HG02798 (cell line): ENCODE results near the gene FAM170B.

Experiments used
- ATAC-seq: cut with Tn5 transposase; IDR thresholded peaks from one replicate; pipeline ENCODE4 v1.9.1; 2021; ENCODE audit warnings: mild to moderate bottlenecking; ENCODE audit not compliant: unreplicated experiment, poor library complexity

Gene FAM170B

GRCh38 chr10:49153971-49154370, 20.1 kb upstream of the FAM170B start:
- no peak for ATAC-seq

DNA sequence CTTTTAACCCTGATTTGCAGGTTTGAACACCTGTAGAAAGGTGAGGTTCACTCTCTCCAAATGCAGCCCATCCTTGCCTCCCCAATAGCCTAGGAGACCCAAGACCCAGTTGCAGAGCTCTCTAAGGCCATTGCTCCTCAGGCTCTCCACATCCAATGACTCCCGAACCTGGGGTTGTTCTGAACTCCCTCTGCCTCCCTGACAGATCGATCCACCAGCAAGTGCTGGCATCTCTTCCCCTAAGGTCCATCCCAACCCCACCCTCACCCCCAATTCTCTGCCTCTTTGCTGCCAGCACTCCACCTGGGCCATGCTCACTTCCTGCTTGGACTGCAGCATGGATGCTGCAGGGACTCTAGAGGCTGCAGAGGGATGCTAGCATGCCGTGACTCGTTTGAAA, 19.3 kb upstream of the FAM170B start:
- no peak for ATAC-seq

GRCh38 chr10:49152663-49153062, 18.8 kb upstream of the FAM170B start:
- ATAC-seq: no peak

GRCh38 chr10:49152037-49152436, 18.2 kb upstream of the FAM170B start:
- no peak for ATAC-seq

DNA sequence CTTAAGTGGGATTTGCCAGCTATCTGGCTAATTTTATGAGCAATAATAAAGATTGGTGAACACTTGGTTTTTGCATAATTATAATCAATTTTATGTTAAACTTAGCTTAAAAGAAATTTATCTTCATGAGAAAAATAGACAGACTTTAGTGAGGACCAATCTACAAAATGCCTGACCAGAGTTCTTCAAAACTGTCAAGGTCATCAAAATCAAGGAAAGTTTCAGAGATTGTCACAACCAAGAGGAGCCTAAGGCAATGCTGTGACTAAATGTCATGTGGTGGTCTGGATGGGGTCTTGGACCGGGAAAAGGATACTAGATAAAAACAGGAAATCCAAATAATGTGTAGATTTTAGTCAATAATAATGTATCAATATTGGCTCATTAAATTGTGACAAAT, 17.7 kb upstream of the FAM170B start:
- no peak for ATAC-seq

DNA sequence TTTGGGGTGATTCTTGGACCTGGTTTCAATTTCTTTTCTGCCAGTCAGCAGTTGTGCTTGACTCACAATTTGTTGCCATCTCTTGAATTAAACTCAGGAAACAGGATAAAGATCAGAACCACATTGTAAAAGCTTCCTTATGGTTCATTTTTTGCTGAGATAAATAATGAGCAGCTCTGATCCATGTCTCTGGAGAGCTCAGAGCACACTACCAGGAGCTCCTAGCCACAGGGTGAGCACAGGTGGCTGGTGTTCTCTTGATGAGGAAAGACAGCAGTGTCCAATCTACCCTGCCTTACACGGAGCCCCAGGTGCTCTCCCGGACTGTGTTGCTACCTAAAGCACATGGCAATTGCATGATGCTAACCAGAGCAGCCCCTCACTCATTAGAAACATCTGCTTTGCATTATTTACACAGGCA, 17.2 kb upstream of the FAM170B start:
- no peak for ATAC-seq

GRCh38 chr10:49150426-49150825, 16.6 kb upstream of the FAM170B start:
- no peak for ATAC-seq

- no peak for ATAC-seq
These were observed 16.1 kb upstream of the FAM170B start for GRCh38 chr10:49149881-49150280.

DNA sequence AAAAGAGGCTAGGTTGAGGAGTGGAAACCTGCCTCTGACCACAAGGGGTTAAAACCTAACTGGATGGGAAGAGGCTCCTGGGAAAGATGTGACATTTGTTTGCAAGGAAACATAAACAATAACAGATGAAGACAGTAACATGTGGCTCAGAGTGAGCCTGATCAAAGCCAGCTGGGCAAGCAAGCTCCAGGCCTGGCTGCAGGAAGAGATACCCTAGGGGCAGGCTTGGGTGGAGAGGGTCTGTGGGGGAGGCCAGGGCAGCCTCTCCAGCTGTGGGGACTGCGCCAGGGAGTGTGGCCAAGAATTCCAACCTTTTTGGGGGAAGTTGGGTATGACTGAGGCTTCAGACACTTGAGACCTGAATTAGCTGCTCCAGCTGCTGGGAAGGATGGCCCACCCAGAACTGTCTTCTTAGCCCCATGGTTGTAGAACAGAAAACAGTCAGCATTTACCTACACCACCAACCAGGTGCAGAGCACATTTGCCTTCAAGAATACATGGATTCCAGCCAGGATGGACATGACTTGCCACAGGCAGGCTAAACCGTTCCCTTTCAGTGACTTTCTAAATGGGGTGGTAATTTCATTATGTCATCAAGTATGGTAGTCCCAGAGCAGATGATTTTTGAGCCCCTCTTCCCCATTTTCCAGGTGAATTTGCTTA, 10.4 kb upstream of the FAM170B start:
- no peak for ATAC-seq

- no peak for ATAC-seq
These were observed 9.4 kb upstream of the FAM170B start for GRCh38 chr10:49143249-49143648.

DNA sequence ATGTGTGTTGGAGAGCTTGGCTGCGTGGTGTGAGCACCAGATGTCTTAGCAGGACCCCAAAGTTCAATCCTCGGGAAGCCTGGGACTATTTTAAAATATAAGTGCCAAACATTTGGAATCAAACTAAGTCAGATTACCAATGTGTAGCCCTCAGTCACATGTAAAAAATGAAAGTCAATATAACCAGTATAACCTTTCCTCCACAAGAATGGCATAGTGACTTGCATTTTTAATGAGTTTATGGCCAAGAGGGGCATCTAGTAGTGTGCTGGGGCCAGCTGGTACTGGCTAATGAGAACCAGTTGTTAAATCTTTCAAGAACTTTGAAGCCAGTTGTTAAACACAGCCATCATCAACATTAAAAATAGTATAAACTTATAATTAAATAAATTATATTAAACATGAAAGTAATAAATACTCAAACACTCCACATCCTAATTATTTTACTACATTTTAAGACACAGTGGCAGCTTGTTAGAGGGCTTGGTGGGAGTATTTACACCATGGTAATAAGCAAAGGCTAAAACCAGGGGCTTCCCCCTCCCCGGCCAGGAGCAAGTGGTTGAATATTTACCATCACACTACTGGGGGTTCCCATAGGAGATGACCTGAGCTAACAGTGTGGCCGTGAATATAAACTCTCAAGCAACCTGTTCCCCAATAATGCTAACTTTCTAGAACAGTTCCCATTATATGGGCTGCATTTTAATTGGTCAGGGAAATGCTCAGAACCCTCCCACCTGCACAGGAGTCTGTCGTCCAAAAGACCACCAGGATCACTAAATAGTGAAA, 7.9 kb upstream of the FAM170B start:
- ATAC-seq: peak; percentile 77

DNA sequence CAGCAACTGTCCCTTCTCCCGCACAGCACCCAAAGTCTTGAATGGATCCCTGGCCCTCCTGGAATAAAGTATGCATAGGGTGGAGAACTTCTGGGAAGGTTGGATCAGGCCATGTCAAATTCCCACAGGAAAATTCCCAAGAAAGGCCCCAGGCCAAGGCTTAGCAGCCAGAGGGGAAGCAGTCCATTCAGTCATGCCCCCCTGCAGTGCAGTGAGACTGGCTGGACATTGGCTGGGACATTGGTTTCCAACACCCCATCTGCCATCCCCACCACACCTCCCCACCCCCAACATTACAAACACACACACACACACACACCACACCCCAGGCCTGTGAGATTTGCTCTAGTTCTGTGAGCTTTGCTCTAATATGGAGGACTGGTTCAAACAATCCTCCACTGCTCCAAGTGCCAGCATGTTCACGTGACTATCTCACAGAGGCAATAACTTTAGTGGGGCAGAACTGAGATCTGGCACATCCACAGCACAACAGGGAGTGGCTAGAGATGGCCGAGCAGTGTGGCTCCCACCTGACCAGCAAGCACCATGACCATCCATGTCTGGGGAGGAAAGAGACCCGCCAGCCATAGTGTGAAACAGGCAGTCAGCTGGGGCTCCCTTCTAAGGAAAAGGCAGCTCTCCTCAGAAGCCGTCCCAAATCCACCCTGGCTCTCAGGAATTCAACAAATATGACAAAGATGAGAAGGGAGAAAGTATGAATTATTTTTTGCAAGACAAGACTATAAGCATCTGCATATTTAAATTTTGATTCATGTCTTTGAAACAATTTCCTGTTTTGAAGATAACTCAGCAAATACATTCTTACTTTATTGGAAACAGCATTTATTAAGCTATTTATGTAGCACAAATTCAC, 6.7 kb upstream of the FAM170B start:
- ATAC-seq: no peak

DNA sequence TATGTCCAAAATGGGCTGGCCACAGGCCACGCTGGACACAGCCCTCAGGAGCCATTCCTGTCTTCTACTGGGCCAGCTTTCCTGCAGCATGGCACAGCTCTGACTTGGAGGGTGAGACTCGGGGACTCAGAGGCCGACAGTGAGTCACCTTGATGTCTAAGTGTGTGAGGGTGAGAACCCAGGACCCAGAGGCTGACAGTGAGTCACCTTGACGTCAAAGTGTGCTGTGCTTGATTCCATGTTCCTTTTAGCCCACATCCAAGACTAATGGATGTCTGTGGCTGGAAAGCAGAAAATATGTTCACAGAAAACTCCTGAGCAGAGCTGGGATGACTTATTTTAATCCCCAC, 6.0 kb upstream of the FAM170B start:
- ATAC-seq: no peak

DNA sequence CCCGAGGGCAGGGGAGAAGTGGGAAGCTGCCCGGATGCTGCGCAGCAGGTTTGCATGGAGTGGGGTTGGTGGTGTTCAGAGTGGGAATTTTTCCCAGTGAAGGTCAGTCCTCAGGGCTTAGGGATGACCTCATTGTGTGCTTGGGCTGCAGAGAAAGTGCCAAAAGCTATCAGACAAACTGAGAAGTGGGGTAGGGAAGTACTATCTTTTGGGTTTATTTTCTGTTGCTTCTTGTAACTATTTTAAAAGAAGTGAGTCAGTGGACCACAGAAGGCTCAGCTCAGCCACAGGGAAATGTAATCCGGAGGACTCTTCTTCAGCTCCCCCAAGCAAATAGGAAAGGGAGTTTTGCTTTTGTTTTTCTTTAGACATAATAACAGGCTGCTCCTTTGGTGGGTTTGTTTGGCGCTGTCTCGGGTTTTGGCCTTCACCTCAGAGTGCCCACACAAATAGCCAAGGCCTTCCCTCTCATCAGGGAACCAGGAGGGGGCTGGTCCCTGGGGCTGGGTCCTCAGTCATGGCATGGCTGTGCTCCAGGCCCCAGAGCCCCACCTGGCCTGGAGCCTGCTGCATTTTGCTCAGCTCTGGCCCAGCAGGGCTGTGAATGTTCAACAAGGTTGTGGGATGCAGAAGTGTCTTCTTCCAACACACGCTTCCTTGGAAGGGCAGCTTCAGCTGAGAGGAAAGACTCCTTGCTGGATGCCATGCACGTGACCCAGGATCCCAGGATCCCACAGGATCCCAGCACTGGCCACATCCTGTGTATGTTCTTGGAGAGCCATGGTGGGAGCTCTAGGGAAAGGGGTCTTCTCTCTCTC, 5.4 kb upstream of the FAM170B start:
- ATAC-seq: no peak

- ATAC-seq: no peak
These were observed 4.6 kb upstream of the FAM170B start for GRCh38 chr10:49138361-49138891.

DNA sequence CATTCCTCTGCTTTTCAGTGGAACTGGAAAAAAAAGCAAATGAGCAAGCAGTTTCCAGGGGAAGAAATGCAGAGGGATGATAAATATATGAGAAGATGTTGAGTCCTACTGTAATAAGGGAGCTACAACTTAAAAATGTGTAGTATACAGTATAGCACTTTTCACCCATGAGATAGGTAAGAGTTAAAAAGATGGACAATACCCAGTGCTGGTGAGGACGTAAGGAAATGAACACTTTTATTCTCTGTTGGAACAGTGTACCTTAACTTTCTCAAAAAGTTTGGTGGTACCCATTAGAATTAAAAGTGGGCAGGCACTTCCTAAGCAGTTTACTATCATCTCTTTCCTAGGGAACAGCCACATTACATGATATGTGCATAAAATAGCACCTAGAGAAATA, 2.7 kb upstream of the FAM170B start:
- ATAC-seq: no peak

DNA sequence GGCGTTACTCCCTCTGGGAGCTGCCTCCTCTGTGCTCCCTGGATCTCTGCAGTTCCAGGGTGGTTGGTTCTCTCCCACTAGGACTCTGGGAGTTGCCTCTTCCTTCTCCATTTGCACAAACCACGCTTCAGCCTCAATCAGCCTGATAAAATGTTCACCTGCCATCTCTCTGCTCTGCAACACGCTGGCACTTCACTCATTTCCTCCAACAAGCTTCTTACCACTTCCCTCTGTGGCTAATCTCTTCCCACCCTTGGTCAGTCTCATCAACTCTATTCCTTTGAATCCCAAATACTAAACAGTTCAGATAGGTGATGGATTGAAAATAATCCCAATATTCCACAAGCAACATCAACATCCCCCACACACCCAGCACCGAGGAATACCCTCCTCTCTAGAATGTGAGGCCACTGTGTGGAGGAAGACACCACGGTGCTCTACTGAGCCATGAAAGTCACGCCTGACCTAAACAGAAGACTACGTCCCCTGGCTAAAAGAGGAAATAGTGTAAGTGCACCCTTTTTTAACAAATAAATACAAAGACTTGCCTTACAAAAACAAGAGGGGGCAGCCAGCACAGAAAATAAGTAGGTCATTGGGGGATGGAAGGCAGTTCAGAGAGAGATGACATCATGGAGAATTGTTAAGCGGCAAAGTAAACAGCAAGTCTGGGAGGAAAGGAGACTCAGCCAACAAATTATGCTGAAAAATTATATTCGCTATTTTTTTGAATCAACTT, 1.9 kb upstream of the FAM170B start:
- ATAC-seq: peak; percentile 47

DNA sequence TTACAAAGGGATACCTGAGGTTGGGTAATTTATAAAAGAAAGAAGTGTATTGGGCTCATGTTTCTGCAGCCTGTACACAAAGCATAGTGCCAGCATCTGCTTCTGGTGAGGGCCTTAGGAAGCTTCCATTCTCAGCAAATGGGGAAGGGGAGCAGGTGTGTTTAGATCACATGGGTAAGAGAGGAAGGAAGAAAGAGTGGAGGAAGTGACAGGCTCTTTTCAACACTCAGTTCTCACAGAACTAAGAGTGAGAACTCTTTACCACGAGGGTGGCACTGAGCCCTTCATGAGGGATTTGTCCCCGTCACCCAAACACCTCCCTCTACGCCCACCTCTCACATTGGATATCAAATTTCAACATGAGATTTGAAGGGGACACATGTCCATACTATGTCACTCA, 506 bp upstream of the FAM170B start:
- no peak for ATAC-seq

DNA sequence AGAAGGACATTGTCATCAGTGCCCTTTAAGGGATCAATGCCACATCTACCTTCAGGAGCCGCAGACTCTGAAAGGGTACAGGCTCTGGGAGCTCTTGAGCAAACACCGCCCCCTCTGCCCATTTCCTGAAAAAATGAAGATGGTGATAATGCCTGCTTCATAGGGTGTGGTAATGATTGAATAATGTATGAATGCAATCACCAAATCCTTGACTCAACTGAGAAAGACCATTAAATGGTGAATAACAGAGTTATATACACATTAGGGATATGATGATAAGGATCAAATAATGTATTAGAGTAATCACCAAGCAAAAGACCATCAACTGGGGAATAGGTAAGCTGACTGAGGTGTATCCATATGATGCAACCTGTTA, 1.5 kb downstream of the FAM170B start:
- no peak for ATAC-seq
